ENCODE data around the gene GAL.

Gene GAL

GRCh38 chr11:68666849-68667248 lies 17.5 kb upstream of the GAL start:
- Histone ChIP-seq H3K4me1 (ENCODE audit: control insufficient read depth in 5 of 5, insufficient read depth in 5 of 5, low read length in 5 of 5) (peaks cover 0 to 4% (median 0%) of the 10 kb centered on the region in 5 donors), H3K36me3 (ENCODE audit: control insufficient read depth in 5 of 5, insufficient read depth in 5 of 5, low read length in 5 of 5) (no peaks in the 10 kb centered on the region), H3K9ac (ENCODE audit: low read length in 5 of 5) (no peak overlapping the region), H3K4me3 (ENCODE audit: low read depth in 1 of 5, low read length in 5 of 5) (no peak overlapping the region), H3K27ac (ENCODE audit: low read depth, low read length) (no peak overlapping the region), H3K27me3 (ENCODE audit: control insufficient read depth in 5 of 5, insufficient read depth in 4 of 5, low read length in 5 of 5) (peaks cover 10 to 23% (median 13%) of the 10 kb centered on the region in 5 donors), H3K9me3 (ENCODE audit: control insufficient read depth in 5 of 5, low read length in 5 of 5) (peaks cover 0 to 3% (median 0%) of the 10 kb centered on the region in 5 donors)

- no peaks in the 10 kb centered on the region for H3K9me3 ChIP-seq (ENCODE audit: control insufficient read depth in 5 of 5, low read length in 5 of 5)
- H3K9ac ChIP-seq (ENCODE audit: low read length in 5 of 5) = no peak overlapping the region
- no peaks in the 10 kb centered on the region for H3K36me3 ChIP-seq (ENCODE audit: control insufficient read depth in 5 of 5, insufficient read depth in 5 of 5, low read length in 5 of 5)
- H3K4me3 ChIP-seq (ENCODE audit: low read depth in 1 of 5, low read length in 5 of 5) = no peak overlapping the region
- peaks cover 0 to 4% (median 0%) of the 10 kb centered on the region in 5 donors for H3K4me1 ChIP-seq (ENCODE audit: control insufficient read depth in 5 of 5, insufficient read depth in 5 of 5, low read length in 5 of 5)
- no peak overlapping the region for H3K27ac ChIP-seq (ENCODE audit: low read depth, low read length)
- H3K27me3 ChIP-seq (ENCODE audit: control insufficient read depth in 5 of 5, insufficient read depth in 4 of 5, low read length in 5 of 5) = peaks cover 10 to 23% (median 13%) of the 10 kb centered on the region in 5 donors
These were observed 16.5 kb upstream of the GAL start for GRCh38 chr11:68667511-68668500.

- Histone ChIP-seq H3K27ac (ENCODE audit: low read depth, low read length) (no peak overlapping the region), H3K9me3 (ENCODE audit: control insufficient read depth in 5 of 5, low read length in 5 of 5) (peaks cover 0 to 9% (median 7%) of the 10 kb centered on the region in 5 donors), H3K4me1 (ENCODE audit: control insufficient read depth in 5 of 5, insufficient read depth in 5 of 5, low read length in 5 of 5) (peaks cover 0 to 4% (median 0%) of the 10 kb centered on the region in 5 donors), H3K27me3 (ENCODE audit: control insufficient read depth in 5 of 5, insufficient read depth in 4 of 5, low read length in 5 of 5) (peaks cover 6 to 18% (median 11%) of the 10 kb centered on the region in 5 donors), H3K36me3 (ENCODE audit: control insufficient read depth in 5 of 5, insufficient read depth in 5 of 5, low read length in 5 of 5) (no peaks in the 10 kb centered on the region), H3K4me3 (ENCODE audit: low read depth in 1 of 5, low read length in 5 of 5) (no peak overlapping the region), H3K9ac (ENCODE audit: low read length in 5 of 5) (no peak overlapping the region)
These were observed 14.8 kb upstream of the GAL start for GRCh38 chr11:68669301-68670090.

- H3K27ac ChIP-seq (ENCODE audit: low read depth, low read length) = no peak overlapping the region
- peaks cover 0 to 4% (median 0%) of the 10 kb centered on the region in 5 donors for H3K4me1 ChIP-seq (ENCODE audit: control insufficient read depth in 5 of 5, insufficient read depth in 5 of 5, low read length in 5 of 5)
- H3K4me3 ChIP-seq (ENCODE audit: low read depth in 1 of 5, low read length in 5 of 5) = no peak overlapping the region
- peaks cover 5 to 10% (median 6%) of the 10 kb centered on the region in 5 donors for H3K27me3 ChIP-seq (ENCODE audit: control insufficient read depth in 5 of 5, insufficient read depth in 4 of 5, low read length in 5 of 5)
- peaks cover 0 to 9% (median 7%) of the 10 kb centered on the region in 5 donors for H3K9me3 ChIP-seq (ENCODE audit: control insufficient read depth in 5 of 5, low read length in 5 of 5)
- H3K9ac ChIP-seq (ENCODE audit: low read length in 5 of 5) = no peak overlapping the region
- H3K36me3 ChIP-seq (ENCODE audit: control insufficient read depth in 5 of 5, insufficient read depth in 5 of 5, low read length in 5 of 5) = no peaks in the 10 kb centered on the region
These were observed 13.9 kb upstream of the GAL start for GRCh38 chr11:68670208-68670992.

GRCh38 chr11:68673306-68673945 lies 10.9 kb upstream of the GAL start:
- Histone ChIP-seq H3K36me3 (ENCODE audit: control insufficient read depth in 5 of 5, insufficient read depth in 5 of 5, low read length in 5 of 5) (no peaks in the 10 kb centered on the region), H3K9me3 (ENCODE audit: control insufficient read depth in 5 of 5, low read length in 5 of 5) (peaks cover 0 to 9% (median 7%) of the 10 kb centered on the region in 5 donors), H3K27me3 (ENCODE audit: control insufficient read depth in 5 of 5, insufficient read depth in 4 of 5, low read length in 5 of 5) (peaks cover 0 to 8% (median 3%) of the 10 kb centered on the region in 5 donors), H3K9ac (ENCODE audit: low read length in 5 of 5) (no peak overlapping the region), H3K4me3 (ENCODE audit: low read depth in 1 of 5, low read length in 5 of 5) (no peak overlapping the region), H3K4me1 (ENCODE audit: control insufficient read depth in 5 of 5, insufficient read depth in 5 of 5, low read length in 5 of 5) (peaks cover 0 to 10% (median 0%) of the 10 kb centered on the region in 5 donors), H3K27ac (ENCODE audit: low read depth, low read length) (no peak overlapping the region)

- Histone ChIP-seq H3K4me3 (ENCODE audit: low read depth in 1 of 5, low read length in 5 of 5) (no peak overlapping the region), H3K36me3 (ENCODE audit: control insufficient read depth in 5 of 5, insufficient read depth in 5 of 5, low read length in 5 of 5) (no peaks in the 10 kb centered on the region), H3K27me3 (ENCODE audit: control insufficient read depth in 5 of 5, insufficient read depth in 4 of 5, low read length in 5 of 5) (peaks cover 0 to 8% (median 3%) of the 10 kb centered on the region in 5 donors), H3K4me1 (ENCODE audit: control insufficient read depth in 5 of 5, insufficient read depth in 5 of 5, low read length in 5 of 5) (peaks cover 0 to 10% (median 0%) of the 10 kb centered on the region in 5 donors), H3K9me3 (ENCODE audit: control insufficient read depth in 5 of 5, low read length in 5 of 5) (peaks cover 0 to 9% (median 7%) of the 10 kb centered on the region in 5 donors), H3K9ac (ENCODE audit: low read length in 5 of 5) (no peak overlapping the region), H3K27ac (ENCODE audit: low read depth, low read length) (no peak overlapping the region)
These were observed 10.4 kb upstream of the GAL start for GRCh38 chr11:68673991-68674390.

- H3K4me1 ChIP-seq (ENCODE audit: control insufficient read depth in 5 of 5, insufficient read depth in 5 of 5, low read length in 5 of 5) = peaks cover 0 to 10% (median 0%) of the 10 kb centered on the region in 5 donors
- H3K27me3 ChIP-seq (ENCODE audit: control insufficient read depth in 5 of 5, insufficient read depth in 4 of 5, low read length in 5 of 5) = peaks cover 0 to 8% (median 3%) of the 10 kb centered on the region in 5 donors
- no peak overlapping the region for H3K4me3 ChIP-seq (ENCODE audit: low read depth in 1 of 5, low read length in 5 of 5)
- peaks cover 0 to 9% (median 7%) of the 10 kb centered on the region in 5 donors for H3K9me3 ChIP-seq (ENCODE audit: control insufficient read depth in 5 of 5, low read length in 5 of 5)
- H3K36me3 ChIP-seq (ENCODE audit: control insufficient read depth in 5 of 5, insufficient read depth in 5 of 5, low read length in 5 of 5) = no peaks in the 10 kb centered on the region
- H3K27ac ChIP-seq (ENCODE audit: low read depth, low read length) = no peak overlapping the region
- H3K9ac ChIP-seq (ENCODE audit: low read length in 5 of 5) = no peak overlapping the region
These were observed 9.9 kb upstream of the GAL start for GRCh38 chr11:68674461-68674860.

GRCh38 chr11:68677432-68677831 lies 6.9 kb upstream of the GAL start:
- Histone ChIP-seq H3K4me3 (ENCODE audit: low read depth in 1 of 5, low read length in 5 of 5) (no peak overlapping the region), H3K9me3 (ENCODE audit: control insufficient read depth in 5 of 5, low read length in 5 of 5) (peaks cover 0 to 9% (median 7%) of the 10 kb centered on the region in 5 donors), H3K27me3 (ENCODE audit: control insufficient read depth in 5 of 5, insufficient read depth in 4 of 5, low read length in 5 of 5) (peaks cover 0 to 3% (median 2%) of the 10 kb centered on the region in 5 donors), H3K9ac (ENCODE audit: low read length in 5 of 5) (no peak overlapping the region), H3K4me1 (ENCODE audit: control insufficient read depth in 5 of 5, insufficient read depth in 5 of 5, low read length in 5 of 5) (peaks cover 0 to 10% (median 0%) of the 10 kb centered on the region in 5 donors), H3K36me3 (ENCODE audit: control insufficient read depth in 5 of 5, insufficient read depth in 5 of 5, low read length in 5 of 5) (no peaks in the 10 kb centered on the region), H3K27ac (ENCODE audit: low read depth, low read length) (no peak overlapping the region)

- H3K36me3 ChIP-seq (ENCODE audit: control insufficient read depth in 5 of 5, insufficient read depth in 5 of 5, low read length in 5 of 5) = no peaks in the 10 kb centered on the region
These were observed 6.3 kb upstream of the GAL start for GRCh38 chr11:68678031-68678441.

More at GRCh38 chr11:68678031-68678441, 6.3 kb upstream of the GAL start:
- H3K9me3 ChIP-seq (ENCODE audit: control insufficient read depth in 5 of 5, low read length in 5 of 5) = peaks cover 0 to 9% (median 7%) of the 10 kb centered on the region in 5 donors
- H3K27ac ChIP-seq (ENCODE audit: low read depth, low read length) = no peak overlapping the region
- no peak overlapping the region for H3K9ac ChIP-seq (ENCODE audit: low read length in 5 of 5)
- peaks cover 0 to 10% (median 0%) of the 10 kb centered on the region in 5 donors for H3K4me1 ChIP-seq (ENCODE audit: control insufficient read depth in 5 of 5, insufficient read depth in 5 of 5, low read length in 5 of 5)
- H3K27me3 ChIP-seq (ENCODE audit: control insufficient read depth in 5 of 5, insufficient read depth in 4 of 5, low read length in 5 of 5) = peaks cover 0 to 6% (median 0%) of the 10 kb centered on the region in 5 donors
- H3K4me3 ChIP-seq (ENCODE audit: low read depth in 1 of 5, low read length in 5 of 5) = no peak overlapping the region
